Activated naive CD4-positive, alpha-beta T cell treated with anti-CD3 and anti-CD28 coated beads for 36 hours (primary cell): ENCODE data around the gene UAP1. TPM values are rescaled to one million over a fixed set of nuclear protein-coding genes. Genes with fewer than 3 reads are reported as not detected.

Experiments
- CTCF ChIA-PET: fragments of 350-600 bp; sonication (Branson Sonifier 250); formaldehyde crosslinking; loops from one replicate; lab custom pipeline; 2021; ENCODE audit warnings: antibody characterized with exemption; lab: Charles Lee
- DNase-seq: peaks from one replicate; pipeline ENCODE4 v3.0.0-alpha.2; 2020
- H3K27ac Mint-ChIP-seq: one replicate; pipeline ENCODE4 v1.8.0; 2021; ENCODE audit warnings: mild to moderate bottlenecking, mixed read lengths
- H3K27me3 Mint-ChIP-seq: one replicate; pipeline ENCODE4 v1.8.0; 2021; ENCODE audit warnings: low read depth, mixed read lengths
- H3K36me3 Mint-ChIP-seq: one replicate; pipeline ENCODE4 v1.8.0; 2021; ENCODE audit warnings: low read depth, mixed read lengths
- H3K4me1 Mint-ChIP-seq: one replicate; pipeline ENCODE4 v1.8.0; 2021; ENCODE audit warnings: low read depth, mixed read lengths
- H3K4me3 Mint-ChIP-seq: one replicate; pipeline ENCODE4 v1.8.0; 2021; ENCODE audit warnings: mild to moderate bottlenecking, moderate library complexity, mixed read lengths
- H3K9me3 Mint-ChIP-seq: one replicate; pipeline ENCODE4 v1.8.0; 2021; ENCODE audit warnings: mixed read lengths
- intact Hi-C: fragments of 100-400 bp; cut with micrococcal nuclease; formaldehyde crosslinking; loops from one replicate; pipeline ENCODE4 v1.15.1; 2023
- total RNA-seq, 2 experiments: library from RNA; stranded (reverse); gene quantifications; one replicate each; pipeline ENCODE4 v1.2.3, GENCODE V29; 2021

Gene UAP1
- total RNA-seq, 2 experiments from 2014 or later, result 22.6 TPM

DNA sequence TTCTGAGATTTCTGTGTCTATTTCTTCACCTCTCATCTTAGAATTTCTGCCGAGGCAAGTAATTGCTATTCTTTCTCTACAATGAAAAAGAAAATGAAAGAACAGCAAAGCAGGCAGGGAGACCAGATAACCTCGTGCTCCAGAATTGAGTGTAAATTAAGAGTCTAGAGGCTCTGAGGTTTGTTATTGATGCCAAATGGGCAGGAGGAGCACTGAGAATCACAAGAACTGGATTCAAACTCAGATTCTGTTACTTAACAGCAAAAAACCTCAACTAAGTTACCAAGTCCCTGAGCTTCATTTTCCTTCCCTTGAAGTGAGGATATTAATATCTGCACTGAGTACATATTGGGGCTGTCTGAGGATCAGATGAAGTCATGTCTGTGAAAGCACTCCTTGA lies 65.2 kb downstream of the UAP1 start:
- intact Hi-C loops, result loop anchor here (1.0 to 5.0 kb wide), 2 partner anchors 129 to 570 kb away; partner anchors contain the start of gene UHMK1
- Mint-ChIP-seq H3K27me3 (peaks cover 3% of the 10 kb centered on the region), H3K4me3 (no peak overlapping the region), H3K36me3 (no peaks in the 10 kb centered on the region), H3K9me3 (no peaks in the 10 kb centered on the region), H3K4me1 (no peaks in the 10 kb centered on the region), H3K27ac (no peak overlapping the region)
- DNase-seq, result no peak
- CTCF ChIA-PET, result no interaction called here

DNA sequence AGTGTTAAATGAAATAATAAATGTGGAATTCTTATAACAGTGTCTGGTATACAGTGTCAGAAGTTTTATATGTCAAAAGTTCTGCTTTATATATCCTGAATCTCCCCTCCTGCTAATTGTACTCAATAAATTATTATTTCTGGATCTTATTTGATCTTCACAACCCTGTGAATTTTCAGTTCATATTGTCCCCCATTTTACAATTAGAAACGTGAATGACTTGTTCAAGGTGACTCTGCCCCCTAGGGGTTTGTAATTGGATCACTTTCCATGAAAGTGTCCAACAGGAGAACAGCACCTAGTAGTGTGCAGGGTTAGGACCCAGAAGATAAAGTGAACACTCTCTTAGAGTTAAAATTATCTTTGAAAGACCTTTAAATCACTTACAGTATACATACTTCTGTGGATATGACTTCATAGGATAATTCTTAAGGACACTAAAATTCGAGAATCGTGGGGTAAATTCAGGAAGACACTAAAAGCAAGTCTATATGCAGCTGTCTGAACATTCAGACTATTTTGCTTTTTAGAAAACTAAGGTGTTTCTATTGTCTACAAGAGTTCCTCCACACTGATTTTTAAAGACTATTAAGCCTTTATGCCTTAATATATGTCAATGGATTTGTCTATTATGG lies 66.3 kb downstream of the UAP1 start:
- CTCF ChIA-PET, result interaction anchor here (0.9 kb wide), 1 partner anchor 15 kb away, joined by 3 read pairs; no protein-coding TSS in a partner anchor
- Mint-ChIP-seq H3K27ac (no peak overlapping the region), H3K4me3 (no peak overlapping the region), H3K27me3 (peaks cover 3% of the 10 kb centered on the region), H3K36me3 (no peaks in the 10 kb centered on the region), H3K9me3 (no peaks in the 10 kb centered on the region), H3K4me1 (no peaks in the 10 kb centered on the region)
- intact Hi-C loops, result loop anchor here (1.0 to 5.0 kb wide), 2 partner anchors 130 to 571 kb away; partner anchors contain the start of gene UHMK1
- DNase-seq, result no peak

DNA sequence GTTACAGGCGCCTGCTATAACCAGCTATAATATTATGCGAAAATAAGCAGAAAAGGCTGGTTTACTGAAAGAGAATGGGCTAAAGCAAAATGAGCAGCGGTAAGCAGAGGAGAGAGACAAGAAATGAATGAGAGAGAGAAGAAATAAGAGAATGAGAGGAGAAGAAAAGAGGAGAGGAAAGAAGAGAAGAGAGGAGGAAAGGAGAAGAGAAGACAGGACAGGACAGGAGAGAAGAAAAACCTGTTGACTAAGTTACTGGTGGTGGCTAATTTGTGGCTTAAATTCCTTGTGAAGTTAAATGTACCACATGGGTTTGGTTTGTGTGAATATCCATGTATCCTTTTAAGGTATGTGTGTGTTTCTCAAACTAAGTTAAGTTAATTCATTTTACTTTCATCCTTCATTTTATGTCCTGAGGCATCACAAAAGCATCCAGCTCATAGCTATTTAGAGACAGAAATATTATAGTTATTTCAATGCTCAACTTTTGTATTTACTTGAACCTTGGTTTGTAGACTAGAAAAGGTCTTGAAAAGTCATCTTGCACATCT lies 67.6 kb downstream of the UAP1 start:
- intact Hi-C loops, result loop anchor here (5.0 kb wide), 1 partner anchor 132 kb away; the partner anchor contains the start of gene UHMK1
- Mint-ChIP-seq H3K27ac (no peak overlapping the region), H3K9me3 (no peaks in the 10 kb centered on the region), H3K36me3 (no peaks in the 10 kb centered on the region), H3K27me3 (peaks cover 3% of the 10 kb centered on the region), H3K4me1 (no peaks in the 10 kb centered on the region), H3K4me3 (no peak overlapping the region)
- CTCF ChIA-PET, result interaction anchor here (0.6 kb wide), 1 partner anchor 162 kb away, joined by 3 read pairs; no protein-coding TSS in a partner anchor
- DNase-seq, result no peak

DNA sequence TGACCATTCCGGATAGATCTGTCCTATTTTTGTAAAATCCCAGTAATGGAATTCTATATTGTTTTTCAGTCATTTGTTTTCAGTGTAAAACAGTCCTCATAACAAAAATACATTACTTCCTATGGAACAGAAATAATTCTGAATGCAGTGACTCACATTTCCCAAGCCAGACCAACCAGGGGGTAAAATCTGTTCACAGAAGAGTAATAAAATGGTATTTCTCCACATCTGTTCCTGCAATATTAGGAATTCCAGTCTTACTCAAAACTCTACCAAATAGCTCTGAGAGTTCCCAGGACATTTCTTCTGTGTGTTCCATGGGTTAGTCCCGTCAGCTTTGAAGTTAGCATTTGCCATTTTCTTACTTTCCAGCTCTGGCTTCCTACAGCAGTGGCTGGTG lies 68.1 kb downstream of the UAP1 start:
- Mint-ChIP-seq H3K27ac (no peak overlapping the region), H3K4me1 (no peaks in the 10 kb centered on the region), H3K36me3 (no peaks in the 10 kb centered on the region), H3K9me3 (no peaks in the 10 kb centered on the region), H3K4me3 (no peak overlapping the region), H3K27me3 (peaks cover 3% of the 10 kb centered on the region)
- DNase-seq, result no peak
- CTCF ChIA-PET, result interaction anchor here (0.6 kb wide), 1 partner anchor 162 kb away, joined by 3 read pairs; no protein-coding TSS in a partner anchor
- intact Hi-C loops, result loop anchor here (5.0 kb wide), 1 partner anchor 132 kb away; the partner anchor contains the start of gene UHMK1

DNA sequence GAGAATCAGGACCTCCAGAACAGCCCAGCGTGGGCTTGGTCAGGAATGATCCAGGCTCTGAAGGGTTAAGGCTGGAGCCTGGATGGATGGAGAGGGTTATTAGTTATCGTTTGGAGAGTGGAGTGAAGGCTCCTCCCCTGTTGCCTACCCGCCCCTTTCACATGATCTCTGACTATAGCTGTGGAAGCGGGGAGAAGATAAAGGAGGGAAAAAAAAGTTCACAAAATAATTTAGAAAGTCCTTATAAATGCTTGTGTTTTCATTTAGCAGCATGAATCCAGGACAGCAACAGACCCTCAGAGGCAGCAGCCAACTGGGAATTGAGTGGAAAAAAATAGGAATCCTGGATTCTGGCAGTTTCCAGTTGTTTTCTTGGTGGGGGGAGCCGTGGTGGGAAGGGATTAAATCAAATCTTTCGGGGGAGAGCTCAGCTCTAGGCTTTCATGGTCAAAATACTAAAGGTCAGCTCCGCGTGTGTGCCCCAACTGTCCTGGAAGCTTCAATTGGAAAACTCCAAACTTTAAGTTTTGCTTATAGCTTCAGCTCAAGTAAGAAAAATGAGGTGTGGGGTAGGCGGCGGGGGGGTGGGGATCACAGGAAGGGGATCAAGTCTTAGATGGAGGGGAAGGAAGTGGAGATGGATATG lies 70.1 kb downstream of the UAP1 start:
- Mint-ChIP-seq H3K27me3 (peaks cover 3% of the 10 kb centered on the region), H3K9me3 (no peaks in the 10 kb centered on the region), H3K4me1 (no peaks in the 10 kb centered on the region), H3K4me3 (no peak overlapping the region), H3K36me3 (no peaks in the 10 kb centered on the region), H3K27ac (no peak overlapping the region)
- no peak for DNase-seq
- intact Hi-C loops, result no loop called here
- CTCF ChIA-PET, result interaction anchor here (0.6 to 0.7 kb wide), 2 partner anchors 65 to 581 kb away, joined by 3 read pairs; no protein-coding TSS in a partner anchor

DNA sequence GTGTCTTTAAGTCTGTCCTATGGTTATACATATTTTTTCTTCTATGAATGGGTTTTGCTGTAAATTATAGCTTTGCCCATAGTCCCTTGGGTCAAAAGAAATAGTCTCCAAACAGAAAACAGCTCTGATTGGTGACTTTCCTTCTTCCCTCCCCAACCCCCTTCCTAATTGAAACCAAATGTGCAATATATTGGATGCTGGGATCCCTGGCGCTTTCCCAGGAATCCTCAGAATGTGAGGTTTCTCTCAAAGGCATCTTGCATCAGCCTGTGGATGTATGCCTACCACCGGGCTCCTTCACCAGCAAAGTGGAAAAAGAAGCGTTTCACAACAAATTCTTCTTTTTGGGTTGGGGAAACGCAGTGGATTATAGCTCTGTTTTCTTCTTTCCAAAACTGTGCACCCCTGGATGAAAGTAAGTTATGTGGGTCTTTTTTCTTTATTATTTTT lies 70.7 kb downstream of the UAP1 start, which contains the start of gene DDR2:
Gene DDR2 (plus strand): TSS at position 248 of the 450 bp plus-strand sequence. CDS start 86,600 bp downstream, outside the sequence.
- DNase-seq, result no peak
- no peak within 1 kb of the TSS for H3K4me3 Mint-ChIP-seq
- CTCF ChIA-PET, result interaction anchor here (0.6 kb wide), 1 partner anchor 581 kb away, joined by 3 read pairs; no protein-coding TSS in a partner anchor
- H3K9me3 Mint-ChIP-seq, result no peaks in the 10 kb centered on the region
- intact Hi-C loops, result no loop called here
- H3K4me1 Mint-ChIP-seq, result no peaks in the 10 kb centered on the region
- H3K27me3 Mint-ChIP-seq, result peaks cover 3% of the 10 kb centered on the region
- no peaks in the 10 kb centered on the region for H3K36me3 Mint-ChIP-seq
- H3K27ac Mint-ChIP-seq, result no peak within 1 kb of the TSS

DNA sequence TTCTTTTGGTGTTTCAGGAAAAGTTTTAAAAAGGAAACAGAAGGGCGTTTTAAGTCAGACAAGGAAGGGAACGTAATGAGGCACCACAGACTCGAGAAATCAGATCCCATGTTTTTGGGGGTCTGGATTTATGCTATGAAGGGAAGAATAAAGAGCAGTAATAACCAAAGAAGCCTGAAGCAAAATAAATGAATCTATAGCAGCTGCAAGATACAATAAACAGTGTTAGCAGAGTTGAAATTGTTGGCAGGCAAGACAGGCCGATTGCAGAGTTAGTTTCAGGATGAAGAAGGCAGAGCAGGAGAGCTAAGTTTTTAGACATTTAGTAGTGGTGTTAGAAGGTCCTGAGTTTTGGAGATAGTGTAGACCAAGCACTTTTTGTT lies 71.2 kb downstream of the UAP1 start:
- no peak overlapping the region for H3K27ac Mint-ChIP-seq
- no peak overlapping the region for H3K4me3 Mint-ChIP-seq
- H3K4me1 Mint-ChIP-seq, result no peaks in the 10 kb centered on the region
- H3K36me3 Mint-ChIP-seq, result no peaks in the 10 kb centered on the region
- intact Hi-C loops, result no loop called here
- no peaks in the 10 kb centered on the region for H3K9me3 Mint-ChIP-seq
- CTCF ChIA-PET, result no interaction called here
- no peak for DNase-seq
- peaks cover 3% of the 10 kb centered on the region for H3K27me3 Mint-ChIP-seq

DNA sequence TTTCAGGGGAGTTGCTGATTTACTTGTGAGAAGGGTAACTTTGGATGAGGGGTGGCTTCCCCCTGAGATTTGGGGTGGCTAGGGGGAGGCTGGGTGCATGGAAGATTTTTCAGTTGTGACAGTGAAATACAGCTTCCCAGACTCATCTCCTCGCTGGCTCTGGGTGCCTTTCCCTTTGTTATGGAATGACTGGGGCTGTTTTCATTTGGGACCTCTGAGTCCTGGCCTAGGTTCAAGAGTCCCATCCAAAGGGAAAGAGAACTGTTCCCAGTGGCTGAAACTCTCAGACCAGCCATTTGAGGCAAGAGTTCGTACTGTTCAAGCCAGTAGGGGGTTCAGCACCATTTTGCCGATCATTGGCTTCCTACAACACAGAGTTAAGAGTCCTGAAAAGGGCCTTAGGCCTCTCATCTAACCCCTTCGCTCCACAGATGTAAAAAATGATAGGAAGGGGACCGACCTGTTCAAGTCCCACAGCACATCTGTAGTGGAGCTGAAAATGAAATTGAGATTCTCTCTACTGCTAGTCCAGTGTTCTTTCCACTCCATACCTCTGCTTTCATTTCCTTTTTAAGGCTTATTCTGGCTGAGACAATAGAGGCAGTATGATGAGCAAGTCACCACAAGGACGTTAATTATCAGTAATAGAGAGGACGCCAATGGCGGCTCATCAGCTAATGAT lies 71.7 kb downstream of the UAP1 start:
- no peaks in the 10 kb centered on the region for H3K4me1 Mint-ChIP-seq
- DNase-seq, result no peak
- no peak overlapping the region for H3K27ac Mint-ChIP-seq
- no peaks in the 10 kb centered on the region for H3K36me3 Mint-ChIP-seq
- no peaks in the 10 kb centered on the region for H3K9me3 Mint-ChIP-seq
- H3K27me3 Mint-ChIP-seq, result peaks cover 3% of the 10 kb centered on the region
- CTCF ChIA-PET, result no interaction called here
- no peak overlapping the region for H3K4me3 Mint-ChIP-seq
- intact Hi-C loops, result no loop called here

DNA sequence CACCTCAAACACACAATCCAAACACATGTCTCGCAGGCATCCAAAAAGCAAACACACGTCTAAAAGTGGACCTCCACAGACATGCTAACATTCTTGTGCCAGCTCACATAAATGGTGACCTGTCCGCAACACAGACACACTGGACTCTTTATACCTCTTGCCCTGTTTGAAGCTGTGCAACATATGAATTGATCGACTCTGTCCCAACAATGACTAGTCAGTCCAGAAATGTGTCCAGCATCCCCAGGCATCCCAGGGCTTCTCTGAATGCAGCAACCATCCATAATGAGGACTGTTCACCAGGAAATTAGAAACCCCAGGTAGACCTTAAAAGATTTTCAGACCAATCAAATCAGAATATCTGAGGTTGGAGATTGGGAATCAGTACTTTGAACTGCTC lies 73.9 kb downstream of the UAP1 start:
- Mint-ChIP-seq H3K36me3 (no peaks in the 10 kb centered on the region), H3K27ac (no peak overlapping the region), H3K4me3 (no peak overlapping the region), H3K4me1 (no peaks in the 10 kb centered on the region), H3K9me3 (no peaks in the 10 kb centered on the region), H3K27me3 (no peaks in the 10 kb centered on the region)
- intact Hi-C loops, result no loop called here
- no peak for DNase-seq
- CTCF ChIA-PET, result interaction anchor here (0.6 kb wide), 1 partner anchor 144 kb away, joined by 5 read pairs; no protein-coding TSS in a partner anchor

DNA sequence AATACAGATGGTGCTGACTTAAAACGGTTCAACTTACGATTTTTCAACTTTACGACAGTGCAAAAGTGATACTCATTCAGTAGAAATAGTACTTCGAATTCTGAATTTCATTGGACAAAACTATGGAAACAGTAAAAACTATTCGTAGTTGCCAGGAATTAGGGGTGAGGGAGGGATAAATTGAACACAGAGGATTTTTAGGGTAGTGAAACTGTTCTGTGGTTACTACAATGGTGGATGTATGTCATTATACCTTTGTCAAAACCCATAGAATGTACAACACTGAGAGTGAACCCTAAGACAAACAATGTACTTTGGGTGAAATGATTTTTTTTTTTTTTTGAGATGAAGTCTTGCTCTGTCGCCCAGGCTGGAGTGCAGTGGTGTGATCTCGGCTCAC lies 78.2 kb downstream of the UAP1 start:
- no peaks in the 10 kb centered on the region for H3K36me3 Mint-ChIP-seq
- no peaks in the 10 kb centered on the region for H3K9me3 Mint-ChIP-seq
- intact Hi-C loops, result no loop called here
- H3K4me1 Mint-ChIP-seq, result no peaks in the 10 kb centered on the region
- no peak overlapping the region for H3K27ac Mint-ChIP-seq
- CTCF ChIA-PET, result no interaction called here
- H3K27me3 Mint-ChIP-seq, result no peaks in the 10 kb centered on the region
- no peak overlapping the region for H3K4me3 Mint-ChIP-seq
- no peak for DNase-seq

DNA sequence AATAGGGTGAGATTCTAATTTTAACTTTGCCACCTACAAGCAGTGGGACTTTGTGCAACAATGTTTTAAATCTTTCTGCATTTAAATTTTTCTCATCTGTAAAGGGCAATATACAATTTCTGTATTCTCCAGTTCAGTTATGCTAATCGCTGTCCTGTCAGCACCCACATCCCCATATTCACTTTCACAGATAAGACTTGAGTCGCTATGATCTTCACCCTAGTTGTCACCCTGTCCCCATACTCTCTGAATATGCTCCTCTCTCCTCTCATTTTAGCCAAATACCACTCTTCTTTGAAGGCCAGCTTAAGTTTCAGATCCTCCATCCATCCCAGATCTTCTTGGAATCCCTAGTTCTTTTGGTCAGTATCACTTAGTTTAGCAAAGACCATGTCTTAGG lies 79.6 kb downstream of the UAP1 start:
- Mint-ChIP-seq H3K9me3 (no peaks in the 10 kb centered on the region), H3K27ac (no peak overlapping the region), H3K36me3 (no peaks in the 10 kb centered on the region), H3K4me3 (no peak overlapping the region), H3K27me3 (no peaks in the 10 kb centered on the region), H3K4me1 (no peaks in the 10 kb centered on the region)
- CTCF ChIA-PET, result interaction anchor here (0.6 to 1.3 kb wide), 2 partner anchors 12 to 212 kb away, joined by 3 read pairs; no protein-coding TSS in a partner anchor
- intact Hi-C loops, result no loop called here
- DNase-seq, result no peak

DNA sequence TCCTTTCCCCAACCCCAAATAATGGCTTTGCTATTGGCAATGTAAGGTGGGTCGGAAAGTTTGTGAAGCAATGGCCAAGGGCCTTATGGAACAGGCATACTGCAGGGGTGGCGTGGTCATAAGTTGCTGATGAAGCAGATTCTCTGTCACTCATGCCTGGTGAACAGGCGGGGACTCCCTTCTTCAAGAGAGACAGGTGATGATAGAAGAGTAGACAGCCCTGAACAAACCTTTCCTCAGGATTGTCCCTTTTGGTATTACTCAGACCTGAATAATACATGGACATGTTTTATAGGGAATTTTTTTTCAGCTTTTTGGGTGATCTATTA lies 83.4 kb downstream of the UAP1 start:
- H3K4me3 Mint-ChIP-seq, result no peak overlapping the region

More for the DNA sequence above, 83.4 kb downstream of the UAP1 start:
- Mint-ChIP-seq H3K36me3 (no peaks in the 10 kb centered on the region), H3K27ac (no peak overlapping the region), H3K27me3 (peaks cover 9% of the 10 kb centered on the region), H3K4me1 (no peaks in the 10 kb centered on the region), H3K9me3 (no peaks in the 10 kb centered on the region)
- DNase-seq, result no peak
- CTCF ChIA-PET, result no interaction called here
- intact Hi-C loops, result no loop called here
